Esophagus squamous epithelium (tissue), 5 donors: ENCODE data around the gene LEFTY1. TPM values are rescaled to one million over a fixed set of nuclear protein-coding genes. Genes with fewer than 3 reads are reported as not detected.
A peak's percentile ranks its signal among the peaks of the same experiment; 100 is the strongest.

Source experiments
- DNase-seq: peaks from one replicate; lab custom pipeline; 2025; lab: John Stamatoyannopoulos, UW
- H3K27ac ChIP-seq, 4 donors: fragments of 200-600 bp; sonication (generic); one replicate each; pipeline ENCODE4 v1.5.1; 2016 to 2019; ENCODE audit warnings: mild to moderate bottlenecking in 1 of 4
- H3K27me3 ChIP-seq, 4 donors: fragments of 200-600 bp; sonication (generic); 1 replicate in 3 of 4; 2 replicates in 1 of 4; pipeline versions ENCODE4 v1.5.1 to v1.6.0; 2017 to 2021; ENCODE audit warnings: antibody characterized with exemption in 1 of 4
- H3K36me3 ChIP-seq, 3 donors: fragments of 200-600 bp; sonication (generic); one replicate each; pipeline ENCODE4 v1.5.1; 2016 to 2019
- H3K4me1 ChIP-seq, 3 donors: fragments of 200-600 bp; sonication (generic); one replicate each; pipeline ENCODE4 v1.5.1; 2017 to 2019
- H3K4me3 ChIP-seq, 4 donors: fragments of 200-600 bp; sonication (generic); 1 replicate in 3 of 4; 2 replicates in 1 of 4; pipeline ENCODE4 v1.5.1; 2016 to 2019; ENCODE audit warnings: mild to moderate bottlenecking in 2 of 4, moderate library complexity in 1 of 4
- H3K9me3 ChIP-seq, 3 donors: fragments of 200-600 bp; sonication (generic); one replicate each; pipeline ENCODE4 v1.5.1; 2016 to 2019
- CTCF ChIP-seq, 6 experiments: fragments of 450-650 bp in 4 of 6; fragments of 200-600 bp in 2 of 6; sonication (generic) in 2 of 6; IDR thresholded peaks; one replicate each; pipeline ENCODE4 v1.5.1; 2016 to 2019; ENCODE audit warnings: antibody characterized with exemption in 6 of 6, mild to moderate bottlenecking in 4 of 6, moderate library complexity in 4 of 6
- POLR2A ChIP-seq, 4 donors: fragments of 450-650 bp; IDR thresholded peaks; one replicate each; pipeline ENCODE4 v1.6.1; 2017; ENCODE audit warnings: antibody characterized with exemption in 4 of 4, mild to moderate bottlenecking in 4 of 4, moderate library complexity in 3 of 4
- WGBS, 2 donors: methylation state at CpG; one replicate each; pipeline ENCODE4 v1.1.5; 2018; 5-methylcytosine and 5-hydroxymethylcytosine counted together
- intact Hi-C: fragments of 100-400 bp; cut with DNase I; formaldehyde crosslinking; loops from one replicate; pipeline ENCODE4 v1.15.0; 2022
- total RNA-seq, 4 donors: library from RNA; depleted of rRNA; stranded (reverse); fragments of >200 nt; gene quantifications; one replicate each; pipeline ENCODE4 v1.1.0, GENCODE V29; 2016
- donor health status: DM: yes; HTN: yes; CAD: no.

LEFTY1 gene
- total RNA-seq, 4 donors from 2014 or later, result not detected

- TF ChIP-seq CTCF (IDR thresholded peaks at IDR 0.05) (no peak), POLR2A (IDR thresholded peaks at IDR 0.05) (no peak)
- Histone ChIP-seq H3K27me3 (no peaks in the 10 kb centered on the region), H3K9me3 (no peaks in the 10 kb centered on the region), H3K36me3 (peaks cover 16 to 100% (median 38%) of the 10 kb centered on the region in 3 donors), H3K27ac (peak overlapping the region in 3 of 4 donors; percentile 35 to 59 (median 54)), H3K4me1 (peaks cover 9 to 40% (median 9%) of the 10 kb centered on the region in 3 donors), H3K4me3 (no peak overlapping the region)
- intact Hi-C loops, result loop anchor here (10.0 kb wide), 2 partner anchors 70 to 370 kb away; partner anchors contain the start of gene SRP9
- 85 to 100% methylated on average over 2 to 10 of the region's 14 CpGs for WGBS, 2 donors
- DNase-seq, result no peak
Measured at GRCh38 chr1:225845097-225845496, 43.8 kb downstream of the LEFTY1 start.

GRCh38 chr1:225844236-225845061 lies 44.5 kb downstream of the LEFTY1 start:
- Histone ChIP-seq H3K4me3 (no peak overlapping the region), H3K27ac (peak overlapping the region in 2 of 4 donors; percentile 35 to 59), H3K36me3 (peaks cover 21 to 100% (median 44%) of the 10 kb centered on the region in 3 donors), H3K9me3 (no peaks in the 10 kb centered on the region), H3K4me1 (peaks cover 6 to 33% (median 9%) of the 10 kb centered on the region in 3 donors), H3K27me3 (no peaks in the 10 kb centered on the region)
- intact Hi-C loops, result loop anchor here (10.0 kb wide), 2 partner anchors 70 to 370 kb away; partner anchors contain the start of gene SRP9
- no peak for DNase-seq
- no peak for TF ChIP-seq CTCF (IDR thresholded peaks at IDR 0.05)
- TF ChIP-seq POLR2A (IDR thresholded peaks at IDR 0.05), result no peak
- 74 to 85% methylated on average over 14 to 15 of the region's 18 CpGs for WGBS, 2 donors

- Histone ChIP-seq H3K4me3 (no peak overlapping the region), H3K36me3 (peaks cover 31 to 100% (median 55%) of the 10 kb centered on the region in 3 donors), H3K9me3 (no peaks in the 10 kb centered on the region), H3K27me3 (no peaks in the 10 kb centered on the region), H3K27ac (peak overlapping the region in 1 of 4 donors; percentile 5), H3K4me1 (peaks cover 6 to 26% (median 9%) of the 10 kb centered on the region in 3 donors)
- 70 to 78% methylated on average over 5 to 6 of the region's 6 CpGs for WGBS, 2 donors
- intact Hi-C loops, result loop anchor here (10.0 kb wide), 2 partner anchors 69 to 369 kb away; partner anchors contain the start of gene SRP9
- DNase-seq, result no peak
- no peak for TF ChIP-seq CTCF (IDR thresholded peaks at IDR 0.05)
- TF ChIP-seq POLR2A (IDR thresholded peaks at IDR 0.05), result no peak
Measured at GRCh38 chr1:225843426-225843795, 45.5 kb downstream of the LEFTY1 start.

GRCh38 chr1:225842788-225843425 lies 46.0 kb downstream of the LEFTY1 start:
- DNase-seq, result no peak
- Histone ChIP-seq H3K4me1 (peaks cover 6 to 21% (median 9%) of the 10 kb centered on the region in 3 donors), H3K9me3 (no peaks in the 10 kb centered on the region), H3K4me3 (no peak overlapping the region), H3K27ac (peak overlapping the region in 1 of 4 donors; percentile 6), H3K36me3 (peaks cover 32 to 100% (median 60%) of the 10 kb centered on the region in 3 donors), H3K27me3 (no peaks in the 10 kb centered on the region)
- 78 to 92% methylated on average over 5 to 6 of the region's 6 CpGs for WGBS, 2 donors
- intact Hi-C loops, result loop anchor here (10.0 kb wide), 2 partner anchors 68 to 368 kb away; partner anchors contain the start of gene SRP9
- TF ChIP-seq CTCF (IDR thresholded peaks at IDR 0.05) (no peak), POLR2A (IDR thresholded peaks at IDR 0.05) (no peak)
